B cell (primary cell): ENCODE data around the gene ADAMTSL1. TPM values are rescaled to one million over a fixed set of nuclear protein-coding genes. Genes with fewer than 3 reads are reported as not detected.

Experiments used
- ATAC-seq: fragments of 200-7000 bp; cut with Tn5 transposase; one replicate; pipeline ENCODE4 v1.10.0; 2021; ENCODE audit warnings: low read depth, mild to moderate bottlenecking, moderate number of reproducible peaks, moderate library complexity
- CTCF ChIA-PET: fragments of 350-600 bp; sonication (Branson Sonifier 250); formaldehyde crosslinking; loops from one replicate; lab custom pipeline; 2021; ENCODE audit warnings: antibody characterized with exemption, inconsistent platforms; lab: Charles Lee
- POLR2A ChIA-PET: fragments of 350-600 bp; sonication (Branson Sonifier 250); formaldehyde crosslinking; loops from one replicate; lab custom pipeline; 2021; ENCODE audit warnings: antibody characterized with exemption; lab: Charles Lee
- DNase-seq: peaks from one replicate; pipeline ENCODE4 v3.0.0; 2013
- H2AFZ ChIP-seq: 2 replicates; pipeline ENCODE4 v1.6.1; 2012; ENCODE audit warnings: mild to moderate bottlenecking, low read depth, low read length; ENCODE audit not compliant: insufficient read depth, poor library complexity, severe bottlenecking
- H3K27ac ChIP-seq, 2 donors: 1 replicate in 1 of 2; 2 replicates in 1 of 2; pipeline ENCODE4 v1.5.1; 2012 to 2013; ENCODE audit warnings: low read length in 2 of 2, mild to moderate bottlenecking in 2 of 2, moderate library complexity in 1 of 2
- H3K27me3 ChIP-seq, 4 experiments: fragments of 200-600 bp in 1 of 4; sonication (generic) in 1 of 4; replicated peaks in 1 of 4; 1 replicate in 2 of 4; 2 replicates in 2 of 4; pipeline versions ENCODE4 v1.6.1 to v1.7.0; 2013 to 2016; ENCODE audit warnings: low read length in 3 of 4, mild to moderate bottlenecking in 2 of 4, mixed read lengths in 1 of 4, moderate library complexity in 1 of 4; ENCODE audit not compliant: insufficient read depth in 4 of 4, control insufficient read depth in 3 of 4; ENCODE audit errors: control extremely low read depth in 1 of 4
- H3K36me3 ChIP-seq, 2 experiments: replicated peaks in 1 of 2; 1 replicate in 1 of 2; 2 replicates in 1 of 2; pipeline versions ENCODE4 v1.6.1 to v1.7.1; 2013; ENCODE audit warnings: low read length in 1 of 2; ENCODE audit not compliant: insufficient read depth in 2 of 2, control insufficient read depth in 1 of 2; ENCODE audit errors: control extremely low read depth in 1 of 2, extremely low read depth in 1 of 2
- H3K4me1 ChIP-seq, 2 donors: fragments of 200-600 bp in 1 of 2; sonication (generic) in 1 of 2; 1 replicate in 1 of 2; 2 replicates in 1 of 2; pipeline versions ENCODE4 v1.5.1 to v1.6.1; 2013 to 2017; ENCODE audit warnings: low read length in 2 of 2; ENCODE audit not compliant: control insufficient read depth in 2 of 2, insufficient read depth in 2 of 2
- H3K4me2 ChIP-seq: replicated peaks from 2 replicates; pipeline ENCODE3; 2012; ENCODE audit warnings: mild to moderate bottlenecking, low read depth, low read length; ENCODE audit not compliant: poor library complexity, severe bottlenecking
- H3K4me3 ChIP-seq, 5 experiments: fragments of 200-600 bp in 1 of 5; sonication (generic) in 1 of 5; 1 replicate in 3 of 5; 2 replicates in 2 of 5; pipeline versions ENCODE4 v1.5.1 to v1.7.0; 2011 to 2016; ENCODE audit warnings: low read length in 4 of 5, mild to moderate bottlenecking in 4 of 5, low read depth in 2 of 5, control low read depth in 1 of 5, moderate library complexity in 1 of 5; ENCODE audit not compliant: insufficient read depth in 1 of 5; ENCODE audit errors: control extremely low read depth in 1 of 5, extremely low read depth in 1 of 5
- H3K79me2 ChIP-seq: fragments of 200-600 bp; sonication (generic); one replicate; pipeline ENCODE4 v1.6.0; 2016; ENCODE audit warnings: low read length; ENCODE audit not compliant: control insufficient read depth, insufficient read depth
- H3K9ac ChIP-seq: fragments of 200-600 bp; sonication (generic); 2 replicates; pipeline ENCODE4 v1.6.1; 2017; ENCODE audit warnings: mild to moderate bottlenecking, low read length, moderate library complexity
- H3K9me3 ChIP-seq, 3 donors: one replicate each; pipeline versions ENCODE4 v1.6.1 to v1.7.1; 2013; ENCODE audit warnings: low read length in 2 of 3; ENCODE audit not compliant: control insufficient read depth in 2 of 3, insufficient read depth in 1 of 3; ENCODE audit errors: control extremely low read depth in 1 of 3
- H4K20me1 ChIP-seq: 2 replicates; pipeline ENCODE4 v1.6.0; 2012; ENCODE audit warnings: mild to moderate bottlenecking, low read length; ENCODE audit not compliant: insufficient read depth, control insufficient read depth, poor library complexity, severe bottlenecking
- H3K27ac Mint-ChIP-seq: one replicate; pipeline ENCODE4 v1.8.0; 2021; ENCODE audit warnings: mixed read lengths
- H3K27me3 Mint-ChIP-seq: one replicate; pipeline ENCODE4 v1.8.0; 2021; ENCODE audit warnings: mixed read lengths
- H3K4me1 Mint-ChIP-seq: one replicate; pipeline ENCODE4 v1.8.0; 2021; ENCODE audit warnings: mixed read lengths
- H3K4me3 Mint-ChIP-seq: one replicate; pipeline ENCODE4 v1.8.0; 2021; ENCODE audit warnings: mixed read lengths
- H3K9me3 Mint-ChIP-seq: one replicate; pipeline ENCODE4 v1.8.0; 2022; ENCODE audit warnings: mixed read lengths; ENCODE audit not compliant: insufficient read depth
- CTCF ChIP-seq: fragments of 200-600 bp; IDR thresholded peaks from one replicate; pipeline ENCODE4 v1.8.0; 2022; ENCODE audit warnings: antibody characterized with exemption, mild to moderate bottlenecking
- EZH2 ChIP-seq: IDR thresholded peaks from 2 replicates; pipeline ENCODE4 v1.6.1; 2012; ENCODE audit warnings: borderline replicate concordance, low read depth, mild to moderate bottlenecking, moderate library complexity, low read length; ENCODE audit not compliant: insufficient read depth, poor library complexity, severe bottlenecking
- WGBS: methylation state at CpG from one replicate; pipeline ENCODE4 v1.1.5; 2013; ENCODE audit warnings: missing lambda C conversion rate; ENCODE audit not compliant: insufficient coverage; 5-methylcytosine and 5-hydroxymethylcytosine counted together
- intact Hi-C: fragments of 100-400 bp; cut with micrococcal nuclease; formaldehyde crosslinking; loops from one replicate; pipeline ENCODE4 v1.10.0; 2022
- polyA plus RNA-seq: library from polyadenylated mRNA; depleted of rRNA; stranded (reverse); fragments of >200 nt; gene quantifications from 2 replicates; pipeline ENCODE4 v1.2.3, GENCODE V29; 2012
- total RNA-seq, 2 donors: library from RNA; stranded (reverse); fragments of 120-200 nt in 1 of 2; gene quantifications; 1 replicate in 1 of 2; 2 replicates in 1 of 2; pipeline versions ENCODE4 v1.2.3 to v1.2.4, GENCODE V29; 2013 to 2022

Gene ADAMTSL1
- total and polyA plus RNA-seq, 2 donors (not counting 1 experiment from before 2014, with no cell fraction given) = not detected

- intact Hi-C loops = no loop called here
- ChIA-PET CTCF (no interaction called here), POLR2A (no interaction called here)
- Mint-ChIP-seq H3K27ac (no peak overlapping the region), H3K4me3 (no peak overlapping the region), H3K27me3 (no peaks in the 10 kb centered on the region), H3K4me1 (no peaks in the 10 kb centered on the region), H3K9me3 (peaks cover 2% of the 10 kb centered on the region)
- Histone ChIP-seq H3K9ac (no peak overlapping the region), H3K27me3 (no peaks in the 10 kb centered on the region), H3K4me3 (no peak overlapping the region), H3K4me2 (no peak overlapping the region), H3K9me3 (no peaks in the 10 kb centered on the region), H3K27ac (no peak overlapping the region), H2AFZ (no peak overlapping the region), H3K79me2 (no peaks in the 10 kb centered on the region), H3K36me3 (no peaks in the 10 kb centered on the region), H4K20me1 (no peaks in the 10 kb centered on the region), H3K4me1 (no peaks in the 10 kb centered on the region)
- WGBS = 52% methylated on average over 5 of the region's 7 CpGs
- TF ChIP-seq EZH2 = no peak
- TF ChIP-seq CTCF = no peak
- no peak for DNase-seq
- no peak for ATAC-seq
Observed at GRCh38 chr9:18490641-18491370, 16.9 kb downstream of the ADAMTSL1 start.

GRCh38 chr9:18492612-18493011, 18.7 kb downstream of the ADAMTSL1 start:
- no peak for TF ChIP-seq EZH2
- no peak for TF ChIP-seq CTCF
- H3K4me1 Mint-ChIP-seq = no peaks in the 10 kb centered on the region
- no peaks in the 10 kb centered on the region for H3K4me1 ChIP-seq
- no peak overlapping the region for H3K4me3 ChIP-seq
- H3K27ac ChIP-seq = no peak overlapping the region
- ATAC-seq = no peak
- no peak overlapping the region for H3K4me3 Mint-ChIP-seq
- intact Hi-C loops = no loop called here
- no peak overlapping the region for H3K4me2 ChIP-seq
- ChIA-PET POLR2A (no interaction called here), CTCF (no interaction called here)
- H3K36me3 ChIP-seq = no peaks in the 10 kb centered on the region
- H3K27me3 Mint-ChIP-seq = no peaks in the 10 kb centered on the region
- no peaks in the 10 kb centered on the region for H3K9me3 ChIP-seq
- no peak overlapping the region for H3K27ac Mint-ChIP-seq
- no peak overlapping the region for H2AFZ ChIP-seq
- no peaks in the 10 kb centered on the region for H4K20me1 ChIP-seq
- no peak for DNase-seq
- H3K9me3 Mint-ChIP-seq = no peaks in the 10 kb centered on the region
- H3K9ac ChIP-seq = no peak overlapping the region
- H3K27me3 ChIP-seq = no peaks in the 10 kb centered on the region
- H3K79me2 ChIP-seq = no peaks in the 10 kb centered on the region
